HG03342 (cell line): ENCODE results near the gene SUMO1.
"Not testable (repeated sequence)": the region's sequence is repeated elsewhere in the genome, so short reads cannot be mapped to it uniquely, and the experiment has no call there.

Source experiments
- ATAC-seq: cut with Tn5 transposase; IDR thresholded peaks from one replicate; pipeline ENCODE4 v1.9.1; 2021; ENCODE audit warnings: mild to moderate bottlenecking, moderate library complexity; ENCODE audit not compliant: unreplicated experiment

The SUMO1 gene

GRCh38 chr2:202238234-202239197 lies at the start of gene SUMO1:
TSS of gene SUMO1 (minus strand) at chr2:202238597. CDS start at chr2:202238451, 146 bp downstream.
- ATAC-seq: peak; percentile 95

GRCh38 chr2:202286595-202286994 lies 48.2 kb upstream of the SUMO1 start:
- ATAC-seq: no peak

GRCh38 chr2:202278944-202279343 lies 40.5 kb upstream of the SUMO1 start:
- ATAC-seq: no peak

GRCh38 chr2:202278036-202278760 lies 39.8 kb upstream of the SUMO1 start:
- no peak for ATAC-seq

- ATAC-seq: not testable (repeated sequence)
Measured at GRCh38 chr2:202276078-202276720, 37.8 kb upstream of the SUMO1 start.

- peak; percentile 26 for ATAC-seq
Measured at GRCh38 chr2:202270487-202270886, 32.1 kb upstream of the SUMO1 start.

GRCh38 chr2:202269585-202269984 lies 31.2 kb upstream of the SUMO1 start:
- no peak for ATAC-seq

- ATAC-seq: no peak
Measured at GRCh38 chr2:202267495-202267894, 29.1 kb upstream of the SUMO1 start.

GRCh38 chr2:202265467-202266277 lies 27.3 kb upstream of the SUMO1 start, which contains the start of gene NOP58:
TSS of gene NOP58 (plus strand) at chr2:202265763. CDS start at chr2:202265942, 179 bp downstream.
- ATAC-seq: peak; percentile 86

GRCh38 chr2:202261531-202261930 lies 23.1 kb upstream of the SUMO1 start:
- ATAC-seq: no peak

GRCh38 chr2:202251494-202251893 lies 13.1 kb upstream of the SUMO1 start:
- ATAC-seq: no peak

GRCh38 chr2:202249521-202250253 lies 11.3 kb upstream of the SUMO1 start:
- ATAC-seq: no peak

GRCh38 chr2:202247710-202248109 lies 9.3 kb upstream of the SUMO1 start:
- ATAC-seq: not testable (repeated sequence)

GRCh38 chr2:202237787-202238233 lies 587 bp downstream of the SUMO1 start:
- peak; percentile 43 for ATAC-seq

- no peak for ATAC-seq
Measured at GRCh38 chr2:202221873-202222272, 16.5 kb downstream of the SUMO1 start.

GRCh38 chr2:202215179-202215578 lies 23.2 kb downstream of the SUMO1 start:
- ATAC-seq: no peak

GRCh38 chr2:202208526-202208925 lies 29.9 kb downstream of the SUMO1 start:
- no peak for ATAC-seq

GRCh38 chr2:202204855-202205254 lies 33.5 kb downstream of the SUMO1 start:
- no peak for ATAC-seq

- no peak for ATAC-seq
Measured at GRCh38 chr2:202203348-202203747, 35.0 kb downstream of the SUMO1 start.
